Kidney capillary endothelial cell (primary cell): ENCODE results near the gene TBCD.

Source experiments
- DNase-seq: peaks from one replicate; pipeline ENCODE4 v3.0.0-alpha.2; 2018; ENCODE audit warnings: low spot score

The TBCD gene

GRCh38 chr17:82832881-82833475 lies 81.1 kb downstream of the TBCD start:
- DNase-seq, result no peak

DNA sequence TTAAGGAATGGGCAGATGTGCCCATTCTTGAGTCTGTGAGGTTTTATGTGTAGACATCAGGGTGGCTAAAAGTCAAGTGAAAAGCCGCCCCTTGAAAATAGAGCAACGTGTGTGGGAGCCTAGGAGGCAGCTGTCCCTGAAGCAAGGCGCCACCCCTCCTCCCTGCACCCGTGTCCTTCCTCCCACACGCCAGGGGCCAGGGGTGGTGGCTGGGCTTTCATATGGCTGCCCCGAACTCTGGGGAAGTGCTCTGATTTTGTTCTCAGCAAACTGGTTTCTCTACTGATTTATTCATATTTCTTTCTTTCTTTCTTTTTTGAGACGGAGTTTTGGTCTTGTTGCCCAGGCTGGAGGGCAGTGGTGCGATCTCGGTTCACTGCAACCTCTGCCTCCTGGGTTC lies 83.3 kb downstream of the TBCD start:
- no peak for DNase-seq

DNA sequence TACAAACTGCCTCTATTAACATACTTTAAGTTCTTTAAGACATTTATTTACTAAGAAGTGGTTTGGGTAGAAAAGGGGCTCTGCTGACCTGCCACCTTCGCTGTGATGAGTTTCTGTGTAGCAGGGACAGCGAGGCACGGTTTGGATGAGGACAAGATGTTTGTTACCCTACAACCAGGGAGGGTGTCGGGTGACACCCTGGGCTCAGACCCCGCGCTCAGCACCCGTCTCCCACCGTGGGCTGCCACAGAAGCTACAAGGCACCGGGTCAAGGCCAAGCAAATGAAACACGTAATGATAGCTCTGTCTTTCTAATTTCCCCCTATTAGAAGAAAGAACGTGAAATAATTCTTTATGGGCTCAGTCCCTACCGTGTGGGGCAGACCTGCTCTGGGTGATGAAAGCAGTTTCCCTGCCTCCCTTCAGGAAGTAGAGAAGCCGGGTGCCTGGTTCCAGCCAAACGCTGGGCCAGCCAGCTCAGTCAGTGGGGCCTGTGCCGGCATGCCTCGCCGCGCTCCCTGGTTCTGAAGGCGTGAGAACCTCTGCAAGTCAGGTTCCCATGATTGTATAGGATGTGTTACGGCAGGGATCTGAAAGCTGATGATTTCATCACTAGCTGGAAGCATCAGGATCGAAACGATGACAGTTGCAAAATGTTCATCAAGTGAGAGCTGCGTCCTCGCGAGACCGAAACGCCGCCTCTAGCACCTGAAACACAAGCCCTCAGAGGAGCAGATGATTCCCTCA lies 84.1 kb downstream of the TBCD start:
- no peak for DNase-seq

DNA sequence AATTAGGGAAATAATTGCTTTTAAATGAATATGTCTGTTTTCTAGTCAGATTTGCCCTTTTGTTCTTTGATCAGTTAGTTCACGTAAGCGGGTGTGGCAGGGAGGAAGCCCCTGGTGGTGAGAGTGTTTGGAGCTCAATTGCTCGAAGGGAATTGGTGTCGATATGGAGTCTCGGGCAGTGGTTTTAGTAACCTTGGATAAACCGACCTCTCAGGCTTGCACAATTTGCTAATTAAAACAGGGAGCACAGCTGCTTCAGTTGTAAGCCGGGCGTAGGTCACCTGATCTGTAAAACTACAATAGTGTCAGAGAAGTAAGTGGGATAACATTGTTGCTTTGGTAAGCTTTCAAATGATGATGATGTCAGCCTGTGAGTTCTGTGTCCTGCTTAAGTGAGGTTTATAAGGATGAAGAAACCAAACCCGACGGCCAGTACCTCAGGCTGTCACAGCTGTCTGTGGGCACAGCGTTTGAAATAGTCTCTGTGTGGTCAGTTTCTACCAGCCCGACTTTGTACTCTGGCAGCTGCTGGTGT lies 85.0 kb downstream of the TBCD start:
- DNase-seq, result no peak

DNA sequence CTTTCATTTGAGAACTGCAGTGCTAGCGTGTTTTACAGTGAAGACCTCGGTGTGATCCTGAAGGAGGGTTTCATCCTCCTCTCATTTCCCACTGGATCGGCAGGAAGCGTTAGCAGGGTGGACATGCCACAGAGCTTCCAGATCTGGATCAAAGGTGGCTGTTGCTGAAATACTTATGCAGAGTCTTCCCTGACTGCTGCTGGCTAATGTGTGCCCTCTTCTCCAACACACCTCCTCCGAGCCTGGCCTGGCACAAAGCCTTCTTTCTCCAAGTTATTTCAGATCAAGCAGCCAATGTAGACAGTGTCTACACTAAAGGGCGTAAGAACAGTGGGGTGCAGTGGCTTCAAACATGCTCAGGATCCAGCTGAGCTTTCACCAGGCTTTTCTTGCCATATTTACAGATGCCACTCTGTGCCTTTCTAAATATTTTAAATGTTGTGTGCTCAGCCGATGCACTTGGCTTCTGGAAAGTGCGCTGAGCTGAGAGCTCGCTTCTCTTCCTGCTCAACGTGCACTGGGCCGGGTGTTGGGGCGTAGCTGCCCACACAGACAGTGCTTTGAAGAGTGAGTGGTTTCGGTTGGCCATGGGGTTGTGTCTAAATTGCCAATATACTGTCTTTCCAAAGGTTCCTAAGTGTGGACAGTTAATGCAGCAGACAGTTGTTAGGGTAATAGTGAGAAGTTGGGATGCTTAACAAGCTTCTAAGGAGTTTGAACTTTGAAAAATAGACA lies 85.9 kb downstream of the TBCD start:
- no peak for DNase-seq

- DNase-seq, result no peak
Measured at GRCh38 chr17:82838386-82839063, 86.7 kb downstream of the TBCD start.

DNA sequence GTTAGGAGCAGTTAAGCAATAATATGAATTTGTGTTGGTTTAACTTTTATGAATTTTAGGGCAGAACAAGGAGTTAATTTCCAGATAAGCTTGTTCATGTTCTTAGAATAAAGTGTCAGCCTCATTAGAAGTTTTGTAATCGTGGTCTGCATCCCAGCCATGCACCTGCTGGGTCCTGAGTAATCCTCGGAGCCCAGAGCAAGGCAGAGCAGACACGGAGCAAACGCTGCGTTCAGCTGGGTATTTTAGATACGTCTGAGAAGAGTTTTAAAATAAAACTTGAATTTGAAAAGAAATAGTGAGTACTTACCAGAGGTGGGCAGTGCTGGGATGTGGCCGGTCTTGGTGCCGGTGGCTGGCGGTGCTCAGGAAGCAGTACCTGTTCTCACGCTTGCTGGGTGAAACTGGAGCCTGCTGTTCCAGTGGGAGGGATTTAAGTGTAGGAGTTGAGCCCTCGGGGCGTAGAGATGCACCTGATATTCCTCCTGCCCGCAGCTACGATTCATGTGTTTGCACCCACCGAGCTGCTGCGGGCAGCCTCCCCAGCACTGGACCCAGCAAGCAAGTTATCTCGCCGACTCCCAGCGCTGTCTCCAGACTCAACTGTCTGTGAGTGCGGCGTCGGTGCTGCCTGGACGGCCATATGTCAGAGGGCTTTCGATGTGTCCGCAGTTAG lies 87.9 kb downstream of the TBCD start, which contains the start of gene ZNF750:
Gene ZNF750 (minus strand): TSS at position 406 of the 676 bp plus-strand sequence. CDS start 7,568 bp downstream, outside the sequence.
- DNase-seq, result no peak

GRCh38 chr17:82840431-82840831 lies 88.6 kb downstream of the TBCD start:
- no peak for DNase-seq

DNA sequence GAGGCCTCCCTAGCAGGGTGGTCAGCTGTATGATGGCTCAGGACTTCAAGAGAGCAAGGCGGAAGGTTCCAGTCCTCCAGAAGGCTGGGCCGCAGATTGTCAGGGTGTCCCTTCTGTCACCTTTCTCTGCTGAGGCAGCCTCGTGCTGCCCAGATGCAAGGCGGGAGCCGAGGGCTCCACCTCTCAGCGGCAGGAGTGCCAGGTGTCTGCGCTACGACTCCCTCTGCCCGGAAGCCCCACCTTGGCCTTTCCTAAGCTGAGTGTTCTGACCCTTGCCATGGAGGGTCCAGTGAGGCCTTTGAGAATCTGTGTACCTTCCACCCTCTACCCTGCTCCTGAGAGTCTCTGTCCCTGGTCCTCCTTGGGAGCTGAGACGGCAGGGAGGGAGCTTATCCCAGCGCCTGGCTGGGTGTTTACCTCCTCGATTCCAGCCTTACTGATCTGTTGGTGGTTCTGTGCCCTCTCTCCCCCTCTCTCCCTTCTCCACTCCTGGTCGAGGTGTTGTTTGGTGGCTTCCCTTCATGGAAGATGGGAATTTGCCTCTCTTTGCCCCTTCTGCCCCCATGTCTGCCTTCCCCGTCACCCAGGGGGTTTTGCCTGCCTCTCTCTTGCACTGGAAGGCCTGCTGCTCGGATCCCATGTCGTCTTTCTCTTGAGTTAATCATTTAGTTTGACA lies 90.2 kb downstream of the TBCD start:
- DNase-seq, result no peak

DNA sequence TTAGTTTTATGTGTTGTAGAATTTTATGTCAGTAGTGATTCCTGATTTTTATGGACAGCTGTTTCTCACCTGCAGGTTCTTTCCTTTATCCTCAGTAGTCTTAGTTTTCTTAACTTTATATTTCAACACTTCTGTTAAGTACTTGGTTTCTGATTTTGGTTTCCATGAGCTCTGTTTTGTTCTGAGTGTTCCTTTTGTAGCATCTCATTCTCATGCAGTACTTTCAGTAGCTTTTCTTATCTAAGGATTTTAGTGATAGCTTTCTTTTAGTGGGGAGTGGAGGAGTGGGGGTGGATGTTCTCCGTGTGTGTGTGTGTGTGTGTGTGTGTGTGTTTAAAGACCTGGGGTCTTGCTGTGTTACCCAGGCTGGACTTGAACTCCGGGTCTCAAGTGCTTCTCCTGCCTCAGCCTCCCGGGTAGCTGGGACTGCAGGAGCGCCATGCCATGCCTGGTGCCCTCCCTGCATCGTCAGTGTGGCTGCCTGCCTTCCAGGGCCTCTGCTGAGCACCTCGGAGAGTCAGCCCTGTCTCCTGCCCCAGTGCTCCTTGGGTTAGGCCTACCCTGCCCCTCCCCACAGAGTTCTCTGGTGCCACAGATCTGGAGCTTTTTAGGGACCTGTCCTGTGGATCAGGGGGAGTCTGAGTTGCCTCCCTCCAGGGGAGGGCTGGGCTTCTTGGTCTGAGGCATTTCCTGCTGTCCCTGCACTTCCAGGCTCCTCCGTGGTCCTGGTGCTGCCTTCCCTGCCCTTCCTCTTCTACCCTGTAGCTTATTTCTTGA lies 92.2 kb downstream of the TBCD start:
- DNase-seq, result peak; percentile 77

- no peak for DNase-seq
Measured at GRCh38 chr17:82844796-82845162, 92.9 kb downstream of the TBCD start.

- DNase-seq, result peak; percentile 87
Measured at GRCh38 chr17:82845163-82845807, 93.4 kb downstream of the TBCD start.

DNA sequence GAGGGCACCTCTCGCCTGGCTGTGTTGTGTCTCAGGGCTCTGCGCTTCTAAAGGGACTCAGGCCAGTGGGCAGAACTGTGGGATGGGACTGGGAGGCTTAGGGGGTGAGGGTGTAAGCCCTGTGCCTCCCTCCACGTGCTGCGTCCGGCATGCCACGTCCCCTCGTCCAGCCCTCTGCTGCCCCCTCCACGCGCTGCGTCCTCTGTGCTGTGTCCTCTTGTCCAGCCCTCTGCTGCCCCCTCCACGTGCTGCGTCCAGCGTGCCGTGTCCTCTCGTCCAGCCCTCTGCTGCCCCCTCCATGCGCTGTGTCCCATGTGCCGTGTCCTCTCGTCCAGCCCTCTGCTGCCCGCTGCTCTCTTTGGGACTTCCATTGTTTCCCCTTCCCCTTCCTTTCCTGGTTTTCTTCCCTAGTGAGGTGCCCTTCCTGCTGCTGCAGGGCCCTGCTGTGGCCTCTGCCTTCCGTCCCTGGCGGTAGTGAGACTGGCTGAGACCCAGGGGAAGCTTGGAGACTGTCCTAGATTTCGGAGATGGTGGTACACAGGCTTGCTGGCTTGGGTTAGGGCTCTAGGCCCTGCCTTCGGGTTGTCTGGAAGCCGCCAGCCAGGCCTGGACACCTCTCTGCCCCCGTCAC lies 94.3 kb downstream of the TBCD start:
- DNase-seq, result peak; percentile 50

GRCh38 chr17:82848022-82848592 lies 96.2 kb downstream of the TBCD start:
- peak; percentile 61 for DNase-seq

DNA sequence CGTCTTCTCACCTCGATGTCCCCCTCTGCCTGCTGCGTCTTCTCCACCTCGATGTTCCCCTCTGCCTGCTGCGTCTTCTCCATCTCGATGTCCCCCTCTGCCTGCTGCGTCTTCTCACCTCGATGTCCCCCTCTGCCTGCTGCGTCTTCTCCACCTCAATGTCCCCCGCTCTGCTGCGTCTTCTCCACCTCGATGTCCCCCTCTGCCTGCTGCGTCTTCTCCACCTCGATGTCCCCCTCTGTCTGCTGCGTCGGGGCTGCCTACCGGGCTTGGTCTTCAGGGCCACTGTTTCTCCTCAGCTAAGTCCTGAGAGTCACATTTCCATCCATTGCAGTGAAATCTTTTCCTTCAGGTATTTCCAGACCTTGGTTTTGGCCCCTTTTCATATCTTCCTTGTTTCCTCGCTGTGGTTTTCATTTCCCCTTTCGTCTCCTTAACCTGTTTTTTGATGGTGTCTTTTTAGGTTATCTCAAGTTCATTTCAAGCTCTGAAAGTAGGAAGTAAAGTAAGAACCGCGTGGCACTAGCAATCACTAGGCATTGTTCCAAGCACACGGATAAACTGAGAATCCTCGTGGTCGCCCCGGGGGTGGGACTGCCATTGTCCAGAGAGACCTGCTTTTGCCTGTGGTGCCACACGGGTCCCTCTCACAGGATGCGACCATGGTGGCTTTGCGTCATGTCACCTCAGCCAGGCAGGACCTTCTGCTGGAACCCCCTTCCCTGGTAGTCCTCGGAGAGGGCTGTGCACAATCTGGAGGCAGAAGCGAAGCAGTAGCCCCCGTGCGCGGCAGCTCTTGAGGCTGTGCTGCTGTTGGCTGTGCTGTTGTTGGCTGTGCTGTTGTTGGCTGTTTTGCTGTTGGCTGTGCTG lies 97.4 kb downstream of the TBCD start:
- no peak for DNase-seq

DNA sequence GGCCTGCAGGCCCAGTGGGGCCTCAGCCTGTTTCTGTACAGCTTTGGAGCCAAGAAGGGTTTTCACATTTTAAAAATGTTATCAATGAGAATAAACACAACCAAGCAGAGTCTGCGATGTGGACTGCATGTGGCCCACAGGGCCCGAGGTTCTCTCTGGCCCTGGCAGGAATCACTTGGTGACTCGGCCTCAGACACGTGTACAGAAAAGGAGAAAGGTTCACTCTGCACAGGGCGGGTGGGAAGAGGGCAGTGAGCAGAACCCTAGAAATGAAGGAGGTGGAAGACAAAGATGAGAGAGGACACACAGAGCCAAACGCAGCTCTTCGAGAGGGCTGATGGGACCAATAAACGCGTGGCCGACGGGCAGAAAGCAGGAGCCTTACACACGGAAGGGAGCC lies 99.5 kb downstream of the TBCD start:
- DNase-seq, result no peak

DNA sequence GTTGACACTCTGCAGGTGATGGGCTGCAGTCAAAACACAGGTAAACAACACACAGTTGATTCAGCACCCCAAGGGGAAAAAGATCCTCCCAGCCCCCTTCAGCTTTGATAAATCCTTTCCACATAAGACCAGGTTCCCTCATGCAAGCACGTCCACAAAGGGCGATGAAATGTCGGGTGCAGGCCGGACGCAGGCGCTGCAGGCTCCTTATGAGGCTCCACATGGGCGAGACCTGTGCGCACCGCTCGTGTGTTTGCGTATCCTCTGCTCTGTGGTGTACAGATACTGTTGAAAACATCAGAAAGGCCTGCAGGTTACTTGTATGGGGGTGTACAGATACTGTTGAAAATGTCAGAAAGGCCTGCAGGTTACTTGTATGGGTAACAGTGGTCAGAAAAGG lies 102.4 kb downstream of the TBCD start:
- no peak for DNase-seq

DNA sequence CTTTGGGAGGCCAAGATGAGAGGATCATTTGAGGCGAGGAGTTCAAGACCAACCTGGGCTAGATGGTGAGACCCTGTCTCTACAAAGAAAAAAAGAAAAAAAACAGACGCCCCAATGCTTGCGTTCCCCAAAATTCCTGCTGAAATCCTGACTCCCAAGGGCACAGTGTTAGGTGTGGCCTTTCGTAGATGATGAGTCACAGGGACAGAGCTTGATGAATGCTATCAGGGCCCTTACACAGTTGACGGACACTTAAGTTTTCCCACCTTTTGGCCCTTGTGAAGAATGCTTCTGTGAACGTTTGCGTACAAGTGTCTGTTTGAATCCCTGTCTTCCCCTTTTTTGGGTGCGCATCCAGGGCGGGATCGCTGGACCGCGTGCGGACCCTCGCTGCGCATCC lies 104.5 kb downstream of the TBCD start:
- DNase-seq, result no peak
